ENCODE results near the gene FARS2. TPM values are rescaled to one million over a fixed set of nuclear protein-coding genes. Genes with fewer than 3 reads are reported as not detected.

Gene FARS2
- total and polyA plus RNA-seq, 2 of the 13 experiments (the other 11 are each of a cell fraction or from before 2014, with no cell fraction given): 15.4 to 26.0 TPM

DNA sequence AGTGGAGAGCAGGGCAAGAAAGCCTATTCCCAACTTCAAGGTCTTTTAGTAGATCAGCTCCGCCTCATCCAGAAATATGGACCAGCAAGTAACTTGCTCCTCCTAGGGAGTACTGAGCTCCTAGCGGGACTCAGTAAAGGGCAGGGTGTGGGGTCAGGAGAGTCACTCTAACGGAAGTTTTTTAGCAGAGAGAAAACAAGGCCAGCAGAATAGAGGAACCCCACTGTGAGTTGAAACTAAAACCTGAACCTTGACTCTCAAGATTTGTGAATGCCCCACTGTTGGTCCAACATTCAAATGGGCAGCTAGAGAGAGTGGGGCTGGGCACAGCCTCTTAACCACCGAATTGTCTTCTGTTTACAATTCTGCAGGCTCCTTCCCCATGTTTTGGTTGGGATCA is 244.8 kb downstream of the FARS2 start:
- no peak overlapping the region for H3K27ac ChIP-seq (ENCODE audit: extremely low read length, insufficient read depth, low read length)
- no TSS peak for BruUV-seq (replicated peaks)
- no peaks in the 10 kb centered on the region for H3K79me2 ChIP-seq (ENCODE audit: insufficient read depth, low read length)
- H3K36me3 ChIP-seq (replicated peaks in 1 of 2; ENCODE audit: control insufficient read depth in 1 of 2, insufficient read depth in 2 of 2, low read length in 2 of 2): no peaks in the 10 kb centered on the region
- H3K4me3 ChIP-seq (replicated peaks in 1 of 3; ENCODE audit: insufficient read depth in 1 of 3, low read depth in 2 of 3, low read length in 3 of 3): no peak overlapping the region
- ChIA-PET POLR2A (no interaction called here), CTCF (ENCODE audit: low intra/inter-chr PET ratio, low total read pairs) (no interaction called here)
- TF ChIP-seq, protein P1, sequence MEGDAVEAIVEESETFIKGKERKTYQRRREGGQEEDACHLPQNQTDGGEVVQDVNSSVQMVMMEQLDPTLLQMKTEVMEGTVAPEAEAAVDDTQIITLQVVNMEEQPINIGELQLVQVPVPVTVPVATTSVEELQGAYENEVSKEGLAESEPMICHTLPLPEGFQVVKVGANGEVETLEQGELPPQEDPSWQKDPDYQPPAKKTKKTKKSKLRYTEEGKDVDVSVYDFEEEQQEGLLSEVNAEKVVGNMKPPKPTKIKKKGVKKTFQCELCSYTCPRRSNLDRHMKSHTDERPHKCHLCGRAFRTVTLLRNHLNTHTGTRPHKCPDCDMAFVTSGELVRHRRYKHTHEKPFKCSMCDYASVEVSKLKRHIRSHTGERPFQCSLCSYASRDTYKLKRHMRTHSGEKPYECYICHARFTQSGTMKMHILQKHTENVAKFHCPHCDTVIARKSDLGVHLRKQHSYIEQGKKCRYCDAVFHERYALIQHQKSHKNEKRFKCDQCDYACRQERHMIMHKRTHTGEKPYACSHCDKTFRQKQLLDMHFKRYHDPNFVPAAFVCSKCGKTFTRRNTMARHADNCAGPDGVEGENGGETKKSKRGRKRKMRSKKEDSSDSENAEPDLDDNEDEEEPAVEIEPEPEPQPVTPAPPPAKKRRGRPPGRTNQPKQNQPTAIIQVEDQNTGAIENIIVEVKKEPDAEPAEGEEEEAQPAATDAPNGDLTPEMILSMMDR (CRISPR knock-in tag; IDR thresholded peaks at IDR 0.05): no peak
- TF ChIP-seq, protein P2, sequence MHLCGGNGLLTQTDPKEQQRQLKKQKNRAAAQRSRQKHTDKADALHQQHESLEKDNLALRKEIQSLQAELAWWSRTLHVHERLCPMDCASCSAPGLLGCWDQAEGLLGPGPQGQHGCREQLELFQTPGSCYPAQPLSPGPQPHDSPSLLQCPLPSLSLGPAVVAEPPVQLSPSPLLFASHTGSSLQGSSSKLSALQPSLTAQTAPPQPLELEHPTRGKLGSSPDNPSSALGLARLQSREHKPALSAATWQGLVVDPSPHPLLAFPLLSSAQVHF (CRISPR knock-in tag; IDR thresholded peaks at IDR 0.05): no peak
- TF ChIP-seq SCMH1 (CRISPR knock-in tag; IDR thresholded peaks at IDR 0.05; ENCODE audit: borderline replicate concordance): no peak
- TF ChIP-seq SAFB2 (CRISPR knock-in tag; IDR thresholded peaks at IDR 0.05; ENCODE audit: borderline replicate concordance, low read depth): no peak
- TF ChIP-seq, protein P3, sequence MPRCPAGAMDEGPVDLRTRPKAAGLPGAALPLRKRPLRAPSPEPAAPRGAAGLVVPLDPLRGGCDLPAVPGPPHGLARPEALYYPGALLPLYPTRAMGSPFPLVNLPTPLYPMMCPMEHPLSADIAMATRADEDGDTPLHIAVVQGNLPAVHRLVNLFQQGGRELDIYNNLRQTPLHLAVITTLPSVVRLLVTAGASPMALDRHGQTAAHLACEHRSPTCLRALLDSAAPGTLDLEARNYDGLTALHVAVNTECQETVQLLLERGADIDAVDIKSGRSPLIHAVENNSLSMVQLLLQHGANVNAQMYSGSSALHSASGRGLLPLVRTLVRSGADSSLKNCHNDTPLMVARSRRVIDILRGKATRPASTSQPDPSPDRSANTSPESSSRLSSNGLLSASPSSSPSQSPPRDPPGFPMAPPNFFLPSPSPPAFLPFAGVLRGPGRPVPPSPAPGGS (CRISPR knock-in tag; IDR thresholded peaks at IDR 0.05): no peak
- no peak for TF ChIP-seq HCFC1 (IDR thresholded peaks at IDR 0.05; ENCODE audit: low read depth, low read length)
- TF ChIP-seq, protein P4, sequence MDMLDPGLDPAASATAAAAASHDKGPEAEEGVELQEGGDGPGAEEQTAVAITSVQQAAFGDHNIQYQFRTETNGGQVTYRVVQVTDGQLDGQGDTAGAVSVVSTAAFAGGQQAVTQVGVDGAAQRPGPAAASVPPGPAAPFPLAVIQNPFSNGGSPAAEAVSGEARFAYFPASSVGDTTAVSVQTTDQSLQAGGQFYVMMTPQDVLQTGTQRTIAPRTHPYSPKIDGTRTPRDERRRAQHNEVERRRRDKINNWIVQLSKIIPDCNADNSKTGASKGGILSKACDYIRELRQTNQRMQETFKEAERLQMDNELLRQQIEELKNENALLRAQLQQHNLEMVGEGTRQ (IDR thresholded peaks at IDR 0.05; ENCODE audit: low read depth, low read length): no peak
- TF ChIP-seq, protein P4 (CRISPR knock-in tag; IDR thresholded peaks at IDR 0.05; ENCODE audit: borderline replicate concordance): no peak
- H2AFZ ChIP-seq (ENCODE audit: low read length): no peak overlapping the region
- FAIRE-seq: no peak
- no peak overlapping the region for H3K4me2 ChIP-seq (ENCODE audit: low read depth, low read length)
- H4K20me1 ChIP-seq (ENCODE audit: insufficient read depth, low read length): no peaks in the 10 kb centered on the region
- ATAC-seq: no peak
- no peak overlapping the region for H3K9ac ChIP-seq (ENCODE audit: insufficient read depth, low read depth, low read length)
- no peaks in the 10 kb centered on the region for H3K9me3 ChIP-seq (ENCODE audit: low read length)
- DNase-seq (ENCODE audit: low spot score): no peak
- in situ Hi-C loops (cut with HindIII; ENCODE audit: extremely low pct_ligation_motif_present, low pct_unique_long_range_greater_than_20kb): no loop called here
- intact Hi-C loops (cut with micrococcal nuclease; ENCODE audit: unreplicated experiment): no loop called here
- no peaks in the 10 kb centered on the region for H3K27me3 ChIP-seq (ENCODE audit: control insufficient read depth in 1 of 2, insufficient read depth in 2 of 2, low read length in 2 of 2)
- no peaks in the 10 kb centered on the region for H3K4me1 ChIP-seq (ENCODE audit: insufficient read depth, low read length)
- 94% methylated on average over 4 of the region's 4 CpGs for WGBS (ENCODE audit: low lambda C conversion rate)

Data from HepG2 (cell line).